Stimulated activated CD8-positive, alpha-beta memory T cell treated with anti-CD3 and anti-CD28 coated beads, Interleukin-2, amount 100 ng/mL, for 1 hour (primary cell): ENCODE data around the gene TMEM116.
"Not testable (repeated sequence)": the region's sequence is repeated elsewhere in the genome, so short reads cannot be mapped to it uniquely, and the experiment has no call there.

ENCODE experiments used
- DNase-seq, 2 donors: peaks; one replicate each; pipeline ENCODE4 v3.0.0-alpha.2; 2020; ENCODE audit warnings: low read depth in 2 of 2

The TMEM116 gene

DNA sequence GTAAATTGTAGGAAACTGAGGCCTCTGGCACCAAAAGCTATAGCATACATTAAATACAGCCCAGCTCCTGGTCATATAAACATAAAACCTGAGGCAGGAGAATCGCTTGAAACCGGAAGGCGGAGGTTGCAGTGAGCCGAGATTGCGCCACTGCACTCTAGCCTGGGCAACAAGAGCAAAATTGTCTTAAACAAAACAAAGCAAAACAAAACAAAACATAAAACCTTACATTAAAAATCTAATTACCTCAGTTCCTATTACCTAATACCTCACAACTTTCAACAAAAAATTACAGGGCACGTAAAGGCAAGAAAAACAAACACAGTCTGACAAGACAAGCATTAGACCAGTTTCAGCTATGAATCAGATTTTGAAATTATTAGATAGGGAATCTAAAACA, 36.7 kb downstream of the TMEM116 start:
- DNase-seq, result no peak

DNA sequence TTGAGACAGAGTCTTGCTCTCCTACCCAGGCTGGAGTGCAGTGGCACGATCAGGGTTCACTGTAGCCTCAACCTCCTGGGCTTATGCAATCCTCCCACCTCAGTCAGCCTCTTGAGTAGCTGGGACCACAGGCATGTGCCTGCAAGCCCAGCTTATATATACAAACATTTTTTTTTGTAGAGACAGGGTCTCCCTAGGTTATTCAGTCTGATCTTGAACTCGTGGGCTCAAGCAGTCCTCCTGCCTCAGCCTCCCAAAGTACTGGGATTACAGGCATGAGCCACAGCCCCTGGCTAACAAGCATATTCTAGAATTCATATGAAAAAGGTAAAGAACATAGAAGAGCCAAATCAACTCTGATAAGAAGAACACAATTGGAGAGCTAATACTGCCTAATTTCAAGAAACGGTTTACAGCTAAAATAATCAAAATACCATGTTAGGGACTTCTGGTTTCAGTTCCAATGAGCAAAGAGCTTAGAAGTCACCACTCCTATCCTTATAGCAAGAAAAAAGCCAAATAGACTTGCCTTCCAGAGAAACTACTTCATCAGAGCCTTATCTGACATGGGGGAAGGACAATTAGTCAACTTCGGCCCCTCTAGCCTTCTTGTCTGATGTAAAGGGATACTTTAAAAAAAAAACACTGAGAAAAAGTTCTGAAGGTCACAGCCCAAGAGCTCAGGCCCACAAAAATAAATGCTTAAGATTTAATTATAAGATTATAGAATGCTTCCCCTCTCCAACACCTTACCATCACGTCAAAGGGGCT, 37.6 kb downstream of the TMEM116 start:
- no peak for DNase-seq

DNA sequence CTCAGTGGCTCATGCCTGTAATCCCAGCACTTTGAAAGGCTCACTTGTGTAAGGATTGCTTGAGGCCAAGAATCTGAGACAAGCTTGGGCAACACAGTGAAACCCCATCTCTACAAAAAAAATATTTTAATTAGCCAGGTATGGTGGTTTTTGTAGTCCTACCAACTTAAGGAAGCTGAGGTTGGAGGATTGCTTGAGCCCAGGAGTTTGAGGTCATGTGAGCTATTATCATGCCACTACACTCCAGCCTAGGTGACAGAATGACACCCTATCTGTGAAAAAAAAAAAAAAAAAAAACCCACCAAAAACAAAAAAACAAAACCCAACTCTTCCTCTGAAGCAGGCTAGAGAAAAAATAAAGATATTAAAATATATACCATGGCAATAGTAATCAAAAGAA, 41.2 kb downstream of the TMEM116 start:
- DNase-seq, result no peak

DNA sequence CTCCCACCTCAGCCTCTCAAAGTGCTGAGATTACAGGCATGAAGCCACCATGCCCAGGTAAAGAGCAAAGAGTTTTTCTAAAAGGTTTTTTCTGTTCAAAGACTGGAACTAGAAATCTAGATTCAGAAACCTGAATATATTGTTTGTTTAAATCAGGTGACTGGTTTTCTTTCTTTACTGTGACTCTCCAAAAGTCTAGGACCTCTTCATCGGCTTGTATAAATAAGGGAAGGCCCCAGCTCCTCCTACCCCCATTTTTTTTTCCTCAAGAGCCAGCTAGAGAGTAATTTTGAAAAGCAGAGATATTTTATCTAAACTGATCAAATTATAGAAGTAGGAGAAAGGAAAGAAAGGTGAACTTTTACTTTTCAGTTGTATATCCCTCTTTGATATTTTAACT, 48.0 kb downstream of the TMEM116 start:
- DNase-seq, result no peak

DNA sequence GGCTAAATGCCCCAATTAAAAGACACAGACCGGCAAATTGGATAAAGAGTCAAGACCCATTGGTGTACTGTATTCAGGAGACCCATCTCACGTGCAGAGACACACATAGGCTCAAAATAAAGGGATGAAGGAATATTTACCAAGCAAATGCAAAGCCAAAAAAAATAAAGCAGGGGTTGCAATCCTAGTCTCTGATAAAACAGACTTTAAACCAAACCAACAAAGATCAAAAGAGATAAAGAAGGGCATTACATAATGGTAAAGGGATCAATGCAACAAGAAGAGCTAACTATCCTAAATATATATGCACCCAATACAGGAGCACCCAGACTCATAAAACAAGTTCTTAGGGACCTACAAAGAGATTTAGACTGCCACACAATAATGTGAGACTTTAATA, 53.4 kb downstream of the TMEM116 start:
- not testable (repeated sequence) for DNase-seq

DNA sequence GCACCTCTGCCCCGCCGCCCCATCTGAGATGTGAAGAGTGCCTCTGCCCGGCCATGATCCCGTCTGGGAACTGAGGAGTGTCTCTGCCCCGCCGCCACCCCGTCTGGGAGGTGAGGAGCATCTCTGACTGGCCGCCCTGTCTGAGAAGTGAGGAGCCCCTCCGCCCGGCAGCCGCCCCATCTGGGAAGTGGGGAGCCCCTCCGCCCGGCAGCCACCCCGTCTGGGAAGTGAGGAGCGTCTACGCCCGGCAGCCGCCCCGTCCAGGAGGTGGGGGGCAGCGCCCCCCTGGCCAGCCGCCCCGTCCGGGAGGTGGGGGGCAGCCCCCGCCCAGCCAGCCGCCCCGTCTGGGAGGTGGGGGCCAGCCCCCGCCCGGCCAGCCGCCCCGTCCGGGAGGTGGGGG, 55.7 kb downstream of the TMEM116 start:
- DNase-seq, result not testable (repeated sequence)

DNA sequence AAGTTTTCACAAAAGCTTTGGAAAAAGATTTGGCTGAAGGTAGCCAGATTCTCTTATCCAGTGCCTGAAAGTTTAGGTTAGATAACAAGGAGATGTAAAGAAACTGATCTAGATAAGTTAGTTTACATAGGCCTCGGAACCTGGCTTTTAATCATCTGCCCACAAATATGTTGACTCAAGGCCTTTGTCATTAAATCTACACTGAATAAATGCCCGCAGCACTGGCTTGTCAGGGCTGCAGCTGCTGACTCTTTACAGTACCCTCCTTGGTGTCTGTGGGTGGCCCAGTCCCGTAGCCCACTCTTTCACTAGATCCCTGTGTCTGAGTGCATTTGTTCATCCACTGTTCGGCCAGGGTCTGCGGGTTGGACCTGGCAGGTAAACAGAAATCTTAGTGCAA, 58.0 kb downstream of the TMEM116 start:
- DNase-seq, result no peak

DNA sequence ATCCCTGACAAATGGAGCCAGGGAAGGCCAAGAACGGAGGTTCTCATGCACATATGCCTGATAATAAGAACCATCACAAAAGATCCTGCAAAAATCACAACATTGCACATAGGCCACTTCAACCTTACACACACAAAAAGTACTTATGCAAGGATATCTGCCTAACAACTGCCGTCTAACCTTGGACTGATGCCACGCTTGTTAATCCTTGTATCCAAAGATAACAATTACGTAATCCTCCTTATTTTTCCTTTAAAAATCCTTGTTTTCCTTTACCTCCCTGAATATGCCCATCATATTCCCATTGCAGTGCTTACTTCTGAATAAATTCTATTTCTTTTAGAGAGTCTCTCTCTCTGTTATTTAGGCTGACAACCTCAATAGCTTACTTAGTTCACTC, 59.5 kb downstream of the TMEM116 start:
- DNase-seq, result no peak

DNA sequence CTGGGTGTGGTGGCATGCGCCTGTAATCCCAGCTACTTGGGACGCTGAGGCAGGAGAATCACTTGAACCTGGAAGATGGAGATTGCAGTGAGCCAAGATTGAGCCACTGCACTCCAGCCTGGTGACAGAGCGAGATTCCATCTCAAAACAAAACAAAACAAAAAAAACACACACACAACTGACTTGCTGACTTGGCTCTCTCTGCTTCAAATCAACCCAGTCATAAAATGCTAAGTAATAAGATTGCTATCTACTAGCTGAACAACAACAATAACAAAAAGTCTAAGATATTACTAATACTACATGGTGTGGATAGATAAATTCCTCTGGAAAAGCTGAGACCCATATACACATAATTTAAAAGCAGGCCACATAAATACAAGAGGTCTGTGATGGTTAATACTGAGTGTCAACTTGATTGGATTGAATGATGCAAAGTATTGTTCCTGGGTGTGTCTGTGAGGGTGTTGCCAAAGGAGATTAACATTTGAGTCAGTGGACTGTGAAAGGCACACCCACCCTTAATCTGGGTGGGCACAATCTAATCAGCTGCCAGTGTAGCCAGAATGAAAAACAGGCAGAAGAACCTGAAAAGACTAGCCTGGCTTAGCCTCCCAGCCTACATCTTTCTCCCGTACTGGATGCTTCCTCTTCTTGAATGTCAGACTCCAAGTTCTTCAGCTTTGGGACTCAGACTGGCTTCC, 60.7 kb downstream of the TMEM116 start:
- not testable (repeated sequence) for DNase-seq

DNA sequence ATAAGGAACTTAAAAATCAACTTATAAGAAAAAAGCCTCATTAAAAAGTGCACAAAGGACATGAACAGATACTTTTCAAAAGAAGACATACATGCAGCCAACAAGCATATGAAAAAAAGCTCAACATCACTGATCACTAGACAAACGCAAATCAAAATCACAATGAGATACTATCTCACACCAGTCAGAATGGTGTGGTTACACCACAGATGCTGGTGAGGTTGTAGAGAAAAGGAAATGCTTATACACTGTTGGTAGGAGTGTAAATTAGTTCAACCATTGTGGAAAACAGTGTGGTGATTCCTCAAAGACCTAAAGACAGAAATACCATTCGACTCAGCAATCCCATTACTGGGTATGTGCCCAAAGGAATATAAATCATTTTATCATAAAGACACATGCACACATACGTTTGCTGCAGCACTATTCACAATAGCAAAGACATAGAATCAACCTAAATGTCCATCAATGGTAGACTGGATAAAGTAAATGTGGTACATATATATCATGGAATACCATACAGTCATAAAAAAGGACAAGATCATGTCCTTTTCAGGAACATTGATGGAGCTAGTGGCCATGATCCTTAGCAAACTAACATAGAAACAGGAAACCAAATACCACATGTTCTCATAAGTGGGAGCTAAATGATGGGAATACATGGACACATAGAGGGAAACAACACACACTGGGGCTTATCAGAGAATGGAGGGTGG, 61.8 kb downstream of the TMEM116 start:
- not testable (repeated sequence) for DNase-seq

DNA sequence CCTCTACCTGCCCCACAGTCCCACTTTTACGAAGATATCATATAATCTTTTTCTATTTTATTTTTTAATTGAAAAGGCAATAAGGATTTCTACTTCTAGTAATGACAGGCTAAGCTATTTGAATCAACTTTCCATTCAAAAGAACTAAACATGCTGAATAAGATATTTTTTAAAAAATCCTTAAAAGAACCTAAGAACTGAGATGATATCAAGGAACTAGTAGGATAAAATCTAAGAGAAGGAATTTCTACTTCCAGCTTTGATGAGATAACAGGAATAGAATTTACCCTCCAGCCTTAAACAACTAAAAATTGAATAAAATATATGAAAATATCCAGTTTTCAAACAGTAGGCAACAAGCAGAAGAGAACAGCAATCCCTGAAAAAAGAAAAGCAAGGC, 69.0 kb downstream of the TMEM116 start:
- DNase-seq, result no peak

DNA sequence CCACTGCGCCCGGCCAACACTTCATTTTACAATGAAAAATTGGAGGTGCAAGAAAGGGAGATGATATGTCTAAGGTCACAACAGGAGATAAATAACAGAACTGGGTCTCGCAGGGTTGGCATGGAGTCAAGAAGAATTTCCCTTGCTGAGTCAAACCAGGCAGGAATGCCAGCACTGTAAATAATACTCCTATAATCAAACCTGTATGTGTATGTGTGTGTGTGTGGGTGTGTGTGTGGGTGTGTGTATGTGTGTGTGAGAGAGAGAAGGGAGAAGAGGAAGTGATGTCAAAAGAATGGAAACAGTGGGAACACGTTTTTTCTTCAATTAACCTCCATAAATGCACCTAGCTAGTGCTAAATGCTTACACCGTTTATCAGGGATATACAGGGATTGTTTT, 70.4 kb downstream of the TMEM116 start:
- no peak for DNase-seq

DNA sequence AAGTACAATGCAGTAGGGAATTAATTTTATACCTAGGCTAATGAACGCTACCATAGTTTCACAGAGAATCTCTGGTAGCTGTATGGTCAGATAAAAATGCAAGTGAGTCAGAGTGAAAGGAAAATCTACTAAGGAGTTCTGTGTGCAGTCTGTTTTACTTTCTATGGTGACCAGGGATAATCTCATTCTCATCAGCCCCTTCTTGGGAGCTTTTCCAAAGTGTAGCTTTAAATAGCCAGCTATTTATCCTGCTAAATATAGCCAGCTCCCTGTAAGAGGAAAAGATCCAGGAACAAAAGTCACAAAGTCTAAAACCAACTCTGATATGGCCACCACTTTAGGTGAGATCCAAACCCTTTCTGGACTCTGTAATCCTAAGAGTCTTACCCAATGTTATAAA, 75.5 kb downstream of the TMEM116 start:
- DNase-seq, result no peak

DNA sequence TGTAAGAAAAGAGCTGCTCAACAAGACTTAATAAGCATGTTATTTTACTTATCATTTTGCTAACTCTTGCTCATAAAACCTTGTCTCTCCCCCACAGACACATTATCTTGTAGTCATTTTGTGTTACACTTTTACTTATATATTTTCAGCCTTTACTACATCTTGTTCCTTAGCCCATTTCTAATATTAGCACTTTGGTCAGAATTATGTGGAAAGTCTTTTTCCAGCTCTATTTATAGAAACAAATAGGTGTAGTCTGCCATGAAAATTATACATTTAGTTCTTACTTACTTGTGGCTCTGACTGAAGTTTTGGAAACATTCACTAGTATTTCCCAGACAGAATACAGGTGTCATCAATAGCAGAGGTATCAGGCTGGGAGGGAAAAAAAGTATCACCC, 76.1 kb downstream of the TMEM116 start:
- DNase-seq, result no peak

DNA sequence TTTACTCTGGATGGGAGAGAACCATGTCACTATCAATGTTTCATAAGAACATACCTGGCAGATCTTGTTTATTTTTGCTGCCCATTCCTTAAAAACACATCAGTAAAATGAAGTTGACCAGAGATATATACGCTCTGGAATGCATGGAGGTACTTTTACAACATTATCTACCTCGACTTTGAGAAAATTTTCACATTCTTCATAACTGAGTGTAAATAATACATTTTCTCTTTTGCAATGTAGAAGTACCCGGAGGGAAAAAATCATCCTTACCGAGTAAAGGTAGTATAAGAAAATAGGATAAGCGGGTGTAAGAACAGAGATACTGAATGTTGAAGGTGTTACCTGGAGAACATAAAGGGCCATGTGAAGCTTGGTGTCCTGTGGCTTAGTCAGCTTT, 80.7 kb downstream of the TMEM116 start:
- no peak for DNase-seq

DNA sequence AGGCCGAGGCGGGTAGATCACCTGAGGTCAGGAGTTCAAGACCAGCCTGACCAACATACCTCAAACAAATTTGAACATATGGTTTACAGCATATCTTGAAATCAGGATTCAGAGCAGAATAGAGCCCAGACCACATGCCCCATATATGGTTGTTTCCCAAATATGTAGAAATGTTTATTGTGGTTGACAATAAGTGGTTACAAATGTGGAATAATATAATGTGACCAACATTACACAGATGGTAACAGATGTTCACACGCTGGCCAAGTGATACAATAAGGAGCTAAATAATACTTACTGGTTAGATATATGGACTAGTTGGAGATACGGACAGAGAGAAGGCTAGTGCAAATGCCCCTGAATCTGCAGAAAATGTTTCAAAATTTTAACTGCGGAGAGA, 85.6 kb downstream of the TMEM116 start:
- no peak for DNase-seq

DNA sequence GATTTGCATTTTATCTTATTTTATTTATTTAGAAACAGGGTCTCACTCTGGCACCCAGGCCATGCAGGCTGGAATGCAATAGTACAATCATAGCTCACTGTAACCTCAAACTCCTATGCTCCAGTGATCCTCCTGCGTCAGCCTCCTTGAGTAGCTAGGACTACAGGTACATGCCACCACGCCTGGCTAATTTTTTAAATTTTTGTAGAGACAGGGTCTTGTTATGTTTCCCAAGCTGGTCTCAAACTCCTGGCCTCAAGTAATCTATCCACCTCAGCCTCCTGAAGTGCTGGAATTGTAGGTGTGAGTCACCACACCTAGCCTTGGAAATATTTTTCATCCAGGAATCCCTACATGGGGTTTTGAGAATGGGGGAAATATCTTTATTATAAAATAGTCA, 86.3 kb downstream of the TMEM116 start:
- DNase-seq, result no peak

DNA sequence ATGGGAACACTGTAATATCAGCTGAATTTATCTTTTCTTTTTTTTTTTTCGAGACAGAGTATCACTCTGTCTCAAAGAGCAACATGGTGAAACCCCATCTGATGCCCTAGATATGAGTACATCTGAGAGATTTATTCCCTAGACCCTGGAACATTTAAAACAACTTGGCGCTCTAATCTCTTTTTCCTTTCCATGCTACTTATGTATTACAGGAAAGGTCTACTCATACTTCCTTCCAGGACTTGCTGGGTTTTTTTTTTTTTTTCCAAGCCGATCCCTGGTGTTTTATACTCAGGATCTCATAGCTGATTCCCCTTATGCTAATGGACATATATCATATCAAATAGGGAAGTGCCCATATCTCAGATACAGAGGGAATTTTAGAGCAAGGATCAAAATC, 87.8 kb downstream of the TMEM116 start:
- no peak for DNase-seq

DNA sequence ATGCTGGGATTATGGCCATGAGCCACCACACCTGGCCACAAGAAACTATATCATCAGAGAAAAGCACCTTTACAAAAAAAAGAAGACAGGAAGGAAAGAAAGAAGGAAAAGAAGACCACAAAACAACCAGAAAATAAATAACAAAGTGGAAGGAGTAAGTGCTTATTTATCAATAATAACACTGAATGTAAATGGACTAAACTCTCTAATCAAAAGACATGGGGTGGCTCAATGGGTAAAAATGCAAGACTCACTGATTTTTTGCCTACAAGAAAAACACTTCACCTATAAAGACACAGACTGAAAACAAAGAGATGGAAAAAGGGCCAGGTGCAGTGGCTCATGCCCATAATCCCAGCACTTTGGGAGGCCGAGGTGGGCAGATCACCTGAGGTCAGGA, 105.2 kb downstream of the TMEM116 start:
- DNase-seq, result no peak

DNA sequence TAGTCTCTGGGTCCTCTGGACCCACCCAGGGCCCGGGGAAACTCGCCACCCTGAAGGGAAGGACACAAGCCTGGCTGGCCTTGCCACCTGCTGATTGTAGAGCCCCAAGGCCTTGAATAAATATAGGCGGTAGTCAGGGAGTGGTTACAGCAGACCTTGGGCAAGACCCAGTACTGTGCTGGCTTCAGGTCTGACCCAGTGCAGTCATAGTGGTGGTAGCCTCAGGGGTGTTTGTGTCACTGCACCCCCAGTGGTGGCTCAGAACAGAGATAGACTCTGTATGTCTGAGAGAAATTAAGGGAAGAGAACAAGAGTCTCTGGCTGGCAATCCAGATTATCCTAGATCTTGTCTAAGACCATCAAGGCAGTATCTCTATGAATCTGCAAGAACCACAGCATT, 107.5 kb downstream of the TMEM116 start:
- DNase-seq, result no peak

DNA sequence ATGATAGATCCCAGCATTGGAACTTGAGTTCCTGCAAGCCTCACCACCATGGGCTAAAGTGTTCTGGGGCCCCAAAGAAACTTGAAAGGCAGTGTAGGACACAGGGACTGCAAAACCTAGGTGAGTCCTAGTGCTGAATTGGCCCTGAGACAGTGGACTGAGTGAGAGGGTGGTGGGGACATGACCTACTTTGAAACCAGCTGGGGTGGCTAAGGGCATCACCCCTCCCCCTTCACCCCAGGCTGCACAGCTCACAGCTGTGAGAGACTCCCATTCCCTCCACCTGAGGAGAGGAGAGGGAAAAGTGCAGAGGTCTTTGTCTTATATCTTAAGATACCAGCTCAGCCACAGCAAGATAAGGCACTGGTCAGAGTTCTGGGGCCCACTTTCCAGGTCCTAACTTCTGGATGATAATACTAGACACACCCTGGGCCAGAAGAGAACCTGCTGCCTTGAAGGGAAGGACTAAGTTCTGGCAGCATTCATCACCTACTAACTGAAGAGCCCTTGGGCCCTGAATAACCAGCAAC, 108.5 kb downstream of the TMEM116 start:
- no peak for DNase-seq

DNA sequence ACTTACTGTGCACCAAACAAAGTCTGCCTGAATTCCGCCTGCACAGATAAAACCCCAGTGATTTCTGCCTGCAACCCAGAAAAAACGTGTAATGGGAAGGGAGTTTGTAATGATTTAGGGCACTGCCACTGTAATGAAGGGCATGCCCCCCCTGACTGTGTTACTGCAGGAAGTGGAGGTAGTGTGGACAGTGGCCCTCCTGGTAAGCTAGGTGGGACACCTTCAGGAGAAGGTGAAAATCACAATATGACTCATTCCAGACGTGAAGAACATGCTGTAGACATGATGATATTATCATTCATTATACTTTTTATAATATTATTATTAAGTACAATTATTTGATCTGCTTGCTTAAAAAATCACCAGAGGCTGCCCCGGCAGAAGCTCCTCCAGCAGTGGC, 111.8 kb downstream of the TMEM116 start:
- no peak for DNase-seq

DNA sequence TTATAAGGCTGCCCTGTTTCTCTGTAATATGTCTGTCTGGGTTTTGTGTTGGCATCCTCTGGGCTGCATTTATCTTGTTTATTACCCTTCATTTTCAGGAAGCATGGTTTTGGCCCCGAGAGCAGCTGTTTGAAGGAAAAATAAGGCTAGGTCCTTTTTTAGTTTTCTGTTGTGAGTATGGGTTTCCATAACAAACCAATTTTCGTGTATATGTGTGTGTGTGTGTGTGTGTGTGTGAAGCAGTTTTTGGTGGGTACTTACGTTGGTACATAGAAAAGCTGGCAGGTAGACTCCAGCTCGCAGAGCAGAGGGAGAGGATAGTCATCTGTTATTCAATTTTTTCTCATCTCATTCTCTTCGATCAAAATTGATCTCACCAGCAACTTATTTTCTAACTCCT, 118.4 kb downstream of the TMEM116 start:
- DNase-seq, result no peak
